Mononuclear cell (primary cell): ENCODE results near the gene DLGAP1. TPM values are rescaled to one million over a fixed set of nuclear protein-coding genes. Genes with fewer than 3 reads are reported as not detected.

Experiments
- H3K27me3 ChIP-seq: 2 replicates; pipeline ENCODE4 v1.6.0; 2011; ENCODE audit warnings: low read length, control low read depth; ENCODE audit not compliant: insufficient read depth
- H3K4me1 ChIP-seq: 2 replicates; pipeline ENCODE4 v1.5.1; 2011; ENCODE audit warnings: mild to moderate bottlenecking, low read length, control low read depth; ENCODE audit not compliant: insufficient read depth
- H3K4me3 ChIP-seq: 2 replicates; pipeline ENCODE4 v1.5.1; 2011; ENCODE audit warnings: mild to moderate bottlenecking, low read length, moderate library complexity
- H3K9me3 ChIP-seq: 2 replicates; pipeline ENCODE4 v1.5.1; 2011; ENCODE audit warnings: low read depth, mild to moderate bottlenecking, control low read depth, low read length
- total RNA-seq: library from RNA; depleted of rRNA; stranded (reverse); fragments of >200 nt; gene quantifications from one replicate; pipeline ENCODE4 v1.2.3, GENCODE V29; 2012

Gene DLGAP1
- total RNA-seq, 1 donor, result 0.42 TPM

DNA sequence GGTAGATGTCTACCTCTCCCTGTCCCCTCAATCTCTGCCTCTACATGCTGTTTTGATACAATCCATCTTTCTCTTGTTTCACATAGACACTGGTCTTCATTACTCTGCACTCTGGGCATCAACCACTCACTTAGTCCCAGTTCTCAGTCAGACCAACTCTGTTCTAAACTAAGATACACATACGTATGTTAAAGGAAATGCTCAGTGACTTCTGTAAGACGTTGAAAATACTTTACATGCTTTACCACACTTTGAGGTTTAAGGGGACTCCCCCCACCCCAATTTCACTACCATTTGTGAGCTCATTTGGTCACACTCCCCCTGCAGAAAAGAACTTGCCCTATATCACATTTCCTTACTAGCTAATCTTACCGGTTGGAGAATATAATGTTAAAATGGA, 507.7 kb downstream of the DLGAP1 start:
- Histone ChIP-seq H3K9me3 (no peaks in the 10 kb centered on the region), H3K4me1 (no peaks in the 10 kb centered on the region), H3K27me3 (no peaks in the 10 kb centered on the region), H3K4me3 (no peak overlapping the region)

DNA sequence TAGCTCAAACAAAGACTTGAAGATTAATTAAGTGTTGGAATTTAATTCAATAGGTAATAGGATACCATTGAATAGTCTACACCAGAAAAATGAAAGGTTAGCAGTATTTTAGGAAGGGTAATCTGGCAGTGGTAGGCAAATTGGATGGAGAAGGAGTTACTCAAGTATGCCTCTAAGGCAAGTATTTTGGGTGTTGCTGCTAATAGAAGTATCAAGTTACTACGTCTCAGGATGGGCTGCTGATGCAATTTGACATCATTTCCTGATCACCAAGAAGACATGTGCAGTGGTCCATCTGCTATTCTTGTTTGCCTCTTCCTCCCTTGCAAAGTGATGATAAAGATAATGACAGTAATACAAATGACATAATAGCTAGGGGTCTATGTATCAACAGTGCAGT, 519.8 kb downstream of the DLGAP1 start:
- no peaks in the 10 kb centered on the region for H3K9me3 ChIP-seq
- H3K4me3 ChIP-seq, result no peak overlapping the region
- H3K27me3 ChIP-seq, result no peaks in the 10 kb centered on the region
- no peaks in the 10 kb centered on the region for H3K4me1 ChIP-seq

DNA sequence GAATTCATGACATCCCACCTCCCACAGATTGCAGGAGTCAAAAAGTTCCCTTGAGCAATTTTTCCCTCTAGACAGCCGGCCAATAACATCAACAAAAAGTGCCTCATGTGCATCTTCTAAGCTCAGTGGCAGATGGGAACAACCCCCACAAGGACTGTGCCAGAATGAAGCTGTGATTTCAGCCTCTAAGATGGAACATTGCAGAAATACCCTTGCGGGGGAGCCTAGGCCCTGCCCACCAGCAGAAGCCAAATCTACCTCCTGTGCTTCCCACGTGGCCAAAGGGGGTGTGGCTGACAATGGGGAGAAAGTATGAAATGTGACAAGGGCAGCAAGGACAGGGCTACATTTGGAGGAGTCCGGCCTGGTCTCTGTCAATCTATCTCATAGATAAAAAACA, 522.8 kb downstream of the DLGAP1 start:
- H3K27me3 ChIP-seq, result no peaks in the 10 kb centered on the region
- H3K4me1 ChIP-seq, result no peaks in the 10 kb centered on the region
- no peaks in the 10 kb centered on the region for H3K9me3 ChIP-seq
- no peak overlapping the region for H3K4me3 ChIP-seq

DNA sequence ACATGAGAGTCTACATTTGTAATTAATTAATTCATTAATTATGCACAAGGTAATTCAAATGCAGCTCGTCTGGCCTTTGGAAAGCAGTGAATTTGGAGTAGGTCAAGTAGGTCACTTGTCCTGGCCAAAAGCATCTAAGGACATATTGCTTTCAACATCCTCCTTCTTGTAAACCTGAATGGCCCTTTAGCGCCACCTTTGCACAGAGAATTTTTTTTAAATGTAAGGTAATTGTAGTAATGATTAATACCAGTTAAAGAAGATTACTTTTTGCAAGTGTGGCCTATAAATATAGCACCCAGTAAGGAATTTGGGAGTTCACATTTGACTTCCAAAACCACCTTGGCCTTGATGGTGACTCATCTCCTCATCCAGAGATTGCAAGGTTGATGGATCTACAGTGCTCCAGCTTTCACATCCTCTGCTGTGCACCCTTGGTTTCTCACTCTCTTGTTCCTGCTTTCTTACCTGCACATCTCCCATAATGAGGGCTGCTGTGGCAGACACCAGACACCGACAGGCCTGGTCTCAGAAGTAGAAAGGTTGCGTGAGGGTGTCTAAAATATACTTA, 523.5 kb downstream of the DLGAP1 start:
- Histone ChIP-seq H3K4me3 (no peak overlapping the region), H3K9me3 (no peaks in the 10 kb centered on the region), H3K27me3 (no peaks in the 10 kb centered on the region), H3K4me1 (no peaks in the 10 kb centered on the region)

DNA sequence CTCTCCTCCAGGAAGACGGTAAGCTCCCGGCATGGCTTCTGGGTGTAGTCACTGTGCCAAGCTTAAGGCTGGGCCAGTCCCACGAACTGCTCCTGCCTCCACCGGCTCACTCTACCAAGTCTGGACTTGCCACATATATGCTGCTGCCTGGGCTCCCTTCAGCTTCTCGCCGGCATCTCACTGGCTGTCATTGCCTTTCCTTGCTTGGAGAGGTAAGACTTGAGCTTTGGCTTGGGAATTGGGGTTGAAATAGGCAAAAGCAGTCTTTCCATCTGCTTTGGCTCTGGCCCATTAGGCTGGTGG, 524.1 kb downstream of the DLGAP1 start:
- Histone ChIP-seq H3K4me1 (no peaks in the 10 kb centered on the region), H3K27me3 (no peaks in the 10 kb centered on the region), H3K9me3 (no peaks in the 10 kb centered on the region), H3K4me3 (no peak overlapping the region)

DNA sequence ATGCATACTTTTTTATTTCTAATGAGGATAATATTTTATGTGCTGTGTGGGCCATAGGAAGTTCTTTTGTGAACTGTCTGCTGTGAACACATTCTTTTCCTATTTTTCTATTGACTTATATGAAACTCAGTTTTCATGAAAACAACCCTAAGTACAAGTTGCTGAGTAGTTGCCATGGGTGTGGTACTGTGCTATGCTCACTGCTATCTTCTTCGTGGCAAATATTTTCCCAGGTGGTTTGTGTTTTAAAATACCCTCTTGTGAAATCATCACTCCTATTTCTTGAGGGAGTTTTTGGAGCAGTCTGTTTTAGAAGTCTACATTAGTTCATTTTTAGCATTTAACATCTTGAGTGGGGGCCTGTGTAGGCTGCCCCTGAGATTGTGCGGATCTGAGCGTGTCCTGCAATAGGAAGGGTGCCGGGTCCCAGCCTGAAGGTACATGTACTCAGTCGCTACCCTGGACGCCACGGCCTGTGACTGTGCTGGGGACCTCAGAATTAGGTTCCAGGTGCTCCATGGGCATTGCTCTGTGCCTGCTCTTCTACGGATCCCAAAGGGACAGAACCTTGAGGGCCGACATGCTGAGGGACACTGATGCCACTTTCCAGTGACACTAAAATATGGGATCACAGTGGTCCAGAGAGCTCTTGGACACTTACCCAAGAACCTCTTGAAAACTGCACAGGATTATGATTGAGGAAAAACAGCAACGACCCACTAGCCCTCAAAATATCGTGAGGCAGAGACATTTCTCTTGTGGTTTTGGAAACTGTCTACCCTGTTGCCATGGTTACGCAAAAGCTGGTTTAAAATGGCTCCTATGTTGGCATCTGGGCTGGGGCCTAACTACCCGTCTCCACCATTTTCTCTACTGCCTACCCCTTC, 524.7 kb downstream of the DLGAP1 start:
- Histone ChIP-seq H3K9me3 (no peaks in the 10 kb centered on the region), H3K27me3 (no peaks in the 10 kb centered on the region), H3K4me3 (no peak overlapping the region), H3K4me1 (no peaks in the 10 kb centered on the region)

DNA sequence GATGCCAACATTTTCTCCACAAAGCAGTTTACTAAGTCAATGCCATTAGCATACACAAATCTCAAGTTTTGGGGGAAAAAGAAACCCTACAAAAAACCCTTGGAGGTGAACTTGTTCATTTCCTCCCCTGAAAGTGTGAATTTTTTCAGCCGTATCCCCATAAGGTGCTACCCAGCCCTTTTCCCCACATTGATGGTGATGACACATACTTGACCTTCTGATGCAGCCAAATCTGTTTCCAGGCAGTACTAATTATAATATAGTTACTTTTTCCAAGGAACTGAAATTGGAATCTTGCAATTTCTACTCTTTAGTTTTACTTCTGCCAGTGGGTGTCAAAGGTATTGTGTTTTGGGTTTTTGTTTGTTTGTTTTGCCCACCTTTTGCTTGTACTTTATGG, 530.7 kb downstream of the DLGAP1 start:
- Histone ChIP-seq H3K9me3 (no peaks in the 10 kb centered on the region), H3K4me1 (no peaks in the 10 kb centered on the region), H3K27me3 (no peaks in the 10 kb centered on the region), H3K4me3 (no peak overlapping the region)

DNA sequence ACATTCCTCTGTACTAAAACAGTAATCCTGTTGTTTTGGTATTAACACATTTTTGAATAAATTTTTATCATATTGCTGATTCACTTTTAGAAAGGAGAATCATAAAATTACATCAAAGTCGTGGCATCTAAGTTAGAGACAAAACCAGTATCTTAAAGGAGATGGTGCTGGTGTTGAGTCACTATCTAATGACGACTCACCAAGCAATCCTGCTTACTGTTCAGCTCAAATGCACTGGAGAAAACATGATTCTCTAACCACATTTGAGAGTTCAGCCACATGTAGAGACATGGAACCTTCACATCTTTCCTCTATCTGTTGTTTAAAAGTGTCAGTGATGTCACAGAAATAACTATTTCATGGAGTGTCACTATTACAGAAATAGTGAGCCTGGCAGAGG, 531.4 kb downstream of the DLGAP1 start:
- Histone ChIP-seq H3K4me3 (no peak overlapping the region), H3K4me1 (no peaks in the 10 kb centered on the region), H3K9me3 (no peaks in the 10 kb centered on the region), H3K27me3 (no peaks in the 10 kb centered on the region)

DNA sequence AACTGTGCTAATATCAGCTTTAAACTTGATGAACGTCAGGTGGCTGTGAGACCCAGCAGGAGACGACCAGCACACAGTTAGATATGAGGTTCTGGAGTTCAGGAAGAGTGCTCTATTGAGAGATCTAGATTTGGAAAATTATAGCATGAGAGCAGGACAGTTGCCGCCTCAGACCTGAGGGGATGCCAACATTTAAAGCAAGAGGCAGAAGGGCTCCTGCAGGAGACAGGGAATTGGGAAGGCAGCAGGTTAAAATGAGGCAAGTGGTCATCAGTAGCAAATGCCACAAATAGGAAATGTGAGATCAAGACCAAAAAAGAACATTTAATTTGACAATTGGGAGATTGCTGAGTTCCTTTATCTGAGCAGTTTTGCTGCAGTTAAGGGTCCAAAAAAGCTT, 533.3 kb downstream of the DLGAP1 start:
- Histone ChIP-seq H3K27me3 (no peaks in the 10 kb centered on the region), H3K4me3 (no peak overlapping the region), H3K9me3 (no peaks in the 10 kb centered on the region), H3K4me1 (no peaks in the 10 kb centered on the region)

DNA sequence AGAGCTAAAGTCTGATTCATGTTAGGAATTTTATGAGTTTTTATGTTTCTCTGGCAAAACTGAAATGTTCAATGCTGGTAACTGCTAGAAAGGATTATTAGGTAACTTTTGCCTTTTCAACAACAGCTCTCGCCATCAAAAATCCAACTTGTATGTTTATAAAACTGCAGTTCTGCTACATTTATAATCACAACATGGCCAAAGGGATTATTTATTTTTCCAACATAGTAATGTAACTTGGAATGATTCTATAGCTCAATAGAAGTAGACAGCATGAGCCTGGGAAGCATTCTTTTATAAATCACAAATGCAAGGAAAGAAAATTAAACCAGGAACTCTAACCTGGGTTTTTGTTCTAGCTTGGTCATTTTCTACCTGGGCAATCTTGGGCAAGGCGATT, 534.3 kb downstream of the DLGAP1 start:
- H3K4me3 ChIP-seq, result no peak overlapping the region
- H3K9me3 ChIP-seq, result no peaks in the 10 kb centered on the region
- peaks cover 3% of the 10 kb centered on the region for H3K27me3 ChIP-seq

DNA sequence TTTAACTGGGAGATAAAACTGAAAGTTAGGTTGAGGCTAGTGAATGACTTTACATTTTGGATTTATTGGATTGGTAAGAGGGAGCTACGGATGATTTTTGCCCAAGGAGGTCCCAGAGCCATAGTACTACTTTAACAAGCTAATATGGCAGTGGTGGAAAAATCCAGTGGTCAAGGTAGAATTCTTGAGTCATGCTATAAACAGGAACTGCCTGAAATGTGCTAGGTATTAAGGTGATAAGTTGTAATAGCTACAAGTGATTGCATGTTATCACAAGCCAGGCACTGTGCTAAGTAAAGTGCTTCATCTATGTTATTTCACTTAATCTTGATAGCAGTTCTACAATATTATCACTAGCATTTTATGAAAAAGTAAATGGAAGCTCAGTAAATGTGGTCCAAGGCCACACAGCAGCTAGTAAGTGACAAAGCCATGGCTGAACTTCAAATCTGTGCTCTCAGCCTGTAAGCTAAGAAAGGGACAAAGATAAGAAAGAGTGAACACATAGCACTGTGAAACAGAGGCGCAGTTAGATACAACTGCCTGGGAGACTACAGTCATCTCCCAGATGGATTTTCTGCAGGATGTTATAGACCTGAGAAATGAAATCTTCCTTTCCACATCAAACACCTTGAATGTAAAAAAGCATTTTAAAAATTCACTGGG, 535.6 kb downstream of the DLGAP1 start:
- H3K9me3 ChIP-seq, result no peaks in the 10 kb centered on the region
- H3K4me1 ChIP-seq, result no peaks in the 10 kb centered on the region
- peaks cover 3% of the 10 kb centered on the region for H3K27me3 ChIP-seq
- H3K4me3 ChIP-seq, result no peak overlapping the region

More for the DNA sequence above, 534.3 kb downstream of the DLGAP1 start:
- H3K4me1 ChIP-seq, result no peaks in the 10 kb centered on the region

DNA sequence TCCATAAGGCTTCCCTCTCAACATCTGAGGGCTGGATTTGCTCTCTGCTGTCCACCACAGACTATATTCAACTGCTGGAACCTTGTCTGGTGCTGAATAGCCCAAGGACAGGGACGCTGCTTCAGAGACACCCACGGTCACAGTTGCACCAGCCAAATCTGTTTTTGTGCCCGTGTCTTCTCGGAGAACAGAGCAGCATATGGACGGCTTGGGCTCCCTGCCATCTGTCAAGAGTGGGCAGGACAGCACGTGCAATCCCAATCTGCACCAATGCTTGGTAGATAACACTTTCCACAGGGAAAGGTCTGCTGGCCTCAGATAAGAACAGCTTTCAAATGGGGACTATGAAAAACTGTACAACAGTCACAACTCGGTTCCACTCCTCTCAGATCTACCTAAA, 539.0 kb downstream of the DLGAP1 start:
- Histone ChIP-seq H3K4me1 (no peaks in the 10 kb centered on the region), H3K4me3 (no peak overlapping the region), H3K27me3 (peaks cover 3% of the 10 kb centered on the region), H3K9me3 (no peaks in the 10 kb centered on the region)

DNA sequence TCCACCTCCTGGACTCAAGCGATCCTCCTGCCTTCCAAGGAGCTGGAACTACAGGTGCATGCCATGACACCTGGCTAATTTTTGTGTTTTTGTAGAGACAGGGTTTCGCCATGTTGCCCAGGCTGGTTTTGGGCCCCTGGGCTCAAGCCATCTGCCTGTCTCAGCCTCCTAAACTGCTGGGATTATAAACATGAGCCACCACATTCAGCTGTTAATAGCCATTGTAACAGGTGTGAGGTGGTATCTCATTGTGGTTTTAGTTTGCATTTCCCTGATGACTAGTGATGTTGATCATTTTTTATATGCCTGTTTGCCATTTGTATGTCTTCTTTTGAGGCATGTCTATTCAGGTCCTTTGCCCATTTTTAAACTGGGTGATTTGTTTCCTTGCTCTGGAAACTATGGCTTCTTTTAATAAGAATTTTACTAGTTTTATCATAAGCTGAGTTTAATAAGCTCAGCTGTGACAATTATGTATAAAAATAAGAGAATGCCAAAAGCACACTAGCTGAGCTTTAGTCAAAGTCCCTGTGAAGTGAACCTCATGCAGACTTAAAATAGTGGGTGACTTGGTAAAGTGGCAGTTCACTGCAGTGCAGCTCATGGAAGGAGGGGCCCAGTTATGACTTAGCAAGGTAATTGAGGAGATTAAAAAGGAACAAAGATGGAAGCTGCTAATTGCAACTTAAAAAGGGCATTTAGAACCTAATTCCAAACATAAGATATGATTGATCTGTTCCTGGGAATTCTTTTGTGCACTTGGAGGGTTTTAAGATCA, 540.1 kb downstream of the DLGAP1 start:
- Histone ChIP-seq H3K4me1 (no peaks in the 10 kb centered on the region), H3K9me3 (no peaks in the 10 kb centered on the region), H3K27me3 (peaks cover 3% of the 10 kb centered on the region), H3K4me3 (no peak overlapping the region)

DNA sequence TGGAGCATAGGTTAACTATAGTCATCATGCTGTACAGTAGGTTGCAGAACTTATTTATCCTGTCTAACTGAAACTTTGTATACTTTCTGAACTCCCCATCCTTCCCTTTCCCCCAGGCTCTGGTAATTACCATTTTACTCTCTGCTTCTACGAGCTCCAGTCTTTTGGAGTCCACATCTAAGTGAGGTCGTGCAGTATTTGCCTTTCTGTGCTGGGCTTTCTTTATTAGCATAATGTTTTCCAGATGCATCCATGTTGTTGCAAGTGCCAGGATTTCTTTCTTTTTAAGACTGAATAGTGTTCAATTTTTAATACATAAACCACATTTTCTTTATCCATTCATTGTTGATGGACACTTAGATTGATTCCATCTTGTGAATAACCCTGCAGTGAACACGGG, 541.0 kb downstream of the DLGAP1 start:
- Histone ChIP-seq H3K9me3 (no peaks in the 10 kb centered on the region), H3K4me1 (no peaks in the 10 kb centered on the region), H3K27me3 (peaks cover 3% of the 10 kb centered on the region), H3K4me3 (no peak overlapping the region)

DNA sequence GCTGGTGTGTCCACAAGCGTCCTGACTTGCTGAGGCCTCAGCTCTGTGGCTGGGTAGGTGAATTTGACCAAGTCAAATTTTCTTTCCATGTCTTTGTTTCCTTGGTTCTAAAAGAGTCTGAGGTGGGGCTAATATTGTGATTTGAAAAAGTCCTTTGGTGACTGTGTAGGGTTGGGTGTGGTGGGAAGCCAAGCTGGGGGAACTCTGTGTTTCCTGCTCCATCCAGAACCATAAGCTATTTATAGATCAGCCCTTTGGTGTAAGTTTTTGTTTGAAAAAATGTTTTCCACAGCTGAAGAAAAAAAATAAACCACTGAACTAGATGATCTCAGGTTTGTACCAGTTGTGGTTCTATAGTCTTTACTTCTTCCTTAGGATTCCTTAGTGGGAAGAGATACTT, 542.4 kb downstream of the DLGAP1 start:
- H3K9me3 ChIP-seq, result no peaks in the 10 kb centered on the region
- peaks cover 3% of the 10 kb centered on the region for H3K27me3 ChIP-seq
- H3K4me3 ChIP-seq, result no peak overlapping the region
- H3K4me1 ChIP-seq, result no peaks in the 10 kb centered on the region
